K562 (cell line): ENCODE results near the gene C4orf46. TPM values are rescaled to one million over a fixed set of nuclear protein-coding genes. Genes with fewer than 3 reads are reported as not detected.

ENCODE experiments used
- ATAC-seq: fragments of 200-7000 bp; cut with Tn5 transposase; 3 replicates; pipeline ENCODE4 v1.9.1; 2020; ENCODE audit warnings: moderate library complexity
- BruUV-seq: library from RNA; stranded (reverse); fragments of 400-500 nt; replicated peaks from 2 replicates; lab custom pipeline; 2021; lab: Mats Ljungman, UMichigan
- CTCF ChIA-PET: fragments of 300-600 bp; formaldehyde crosslinking; extraction: SDS; loops from one replicate; lab custom pipeline; 2021; ENCODE audit warnings: low intra/inter-chr PET ratio; lab: Yijun Ruan, JAX
- POLR2A ChIA-PET: fragments of 300-600, 350-650 bp; sonication (Branson Sonifier 250); formaldehyde crosslinking; extraction: SDS; loops from one replicate; lab custom pipeline; 2021; ENCODE audit warnings: antibody characterized with exemption, inconsistent platforms; lab: Yijun Ruan, JAX
- DNase-seq, 4 experiments: peaks; one replicate each; pipeline versions ENCODE4 v3.0.0 to v3.0.0-alpha.2; 2011 to 2018; ENCODE audit warnings: low spot score in 3 of 4, mixed read lengths in 3 of 4; ENCODE audit errors: extremely low read depth in 1 of 4
- FAIRE-seq: peaks from 2 replicates; lab custom pipeline; 2011; peaks lifted over from hg19 to GRCh38; lab: Jason Lieb, UNC
- H2AFZ ChIP-seq: 2 replicates; pipeline ENCODE4 v1.6.0; 2011; ENCODE audit warnings: low read depth, low read length, control low read depth, inconsistent platforms
- H3K27ac ChIP-seq: fragments of 200-600 bp; 3 replicates; pipeline ENCODE4 v1.8.0; 2011; ENCODE audit warnings: low read depth, mild to moderate bottlenecking, control low read depth, inconsistent platforms, low read length, moderate library complexity, mixed read lengths; ENCODE audit errors: extremely low read depth
- H3K27me3 ChIP-seq, 2 experiments: fragments of 300-600 bp in 1 of 2; 2 replicates in 1 of 2; 3 replicates in 1 of 2; pipeline versions ENCODE4 v1.6.0 to v1.8.0; 2011; ENCODE audit warnings: inconsistent platforms in 2 of 2, low read length in 2 of 2, mild to moderate bottlenecking in 1 of 2, mixed read lengths in 1 of 2, moderate library complexity in 1 of 2; ENCODE audit not compliant: control insufficient read depth in 2 of 2, insufficient read depth in 2 of 2
- H3K36me3 ChIP-seq: fragments of 300-600 bp; 3 replicates; pipeline ENCODE4 v1.8.0; 2011; ENCODE audit warnings: mild to moderate bottlenecking, low read length, inconsistent platforms; ENCODE audit not compliant: control insufficient read depth, insufficient read depth
- H3K4me1 ChIP-seq, 2 experiments: fragments of 200-600 bp in 1 of 2; replicated peaks in 1 of 2; 2 replicates in 1 of 2; 3 replicates in 1 of 2; pipeline versions ENCODE4 v1.5.1 to v1.8.0; 2011; ENCODE audit warnings: inconsistent platforms in 2 of 2, low read length in 2 of 2, mild to moderate bottlenecking in 1 of 2, mixed read lengths in 1 of 2, moderate library complexity in 1 of 2; ENCODE audit not compliant: control insufficient read depth in 2 of 2, insufficient read depth in 2 of 2
- H3K4me2 ChIP-seq: 2 replicates; pipeline ENCODE4 v1.6.1; 2011; ENCODE audit warnings: low read length, control low read depth, inconsistent platforms, mixed read lengths; ENCODE audit not compliant: insufficient read depth
- H3K4me3 ChIP-seq: fragments of 200-600 bp; sonication (generic), shearing (Covaris generic); 2 replicates; pipeline ENCODE4 v1.5.1; 2016; ENCODE audit warnings: control low read depth, inconsistent platforms
- H3K79me2 ChIP-seq: fragments of 200-600 bp; 3 replicates; pipeline ENCODE4 v1.8.0; 2011; ENCODE audit warnings: low read length, inconsistent platforms; ENCODE audit not compliant: control insufficient read depth, insufficient read depth
- H3K9ac ChIP-seq, 2 experiments: 2 replicates each; pipeline versions ENCODE4 v1.6.0 to v1.6.1; 2011; ENCODE audit warnings: low read depth in 2 of 2, low read length in 2 of 2, control low read depth in 1 of 2, inconsistent platforms in 1 of 2, mild to moderate bottlenecking in 1 of 2, mixed read lengths in 1 of 2; ENCODE audit not compliant: insufficient read depth in 1 of 2
- H3K9me1 ChIP-seq: one replicate; pipeline ENCODE4 v1.6.0; 2011; ENCODE audit warnings: inconsistent platforms, mild to moderate bottlenecking, low read length, moderate library complexity; ENCODE audit not compliant: control insufficient read depth, insufficient read depth
- H3K9me3 ChIP-seq: replicated peaks from 2 replicates; pipeline ENCODE4 v1.5.1; 2011; ENCODE audit warnings: low read depth, low read length, inconsistent platforms; ENCODE audit not compliant: control insufficient read depth, insufficient read depth
- H4K20me1 ChIP-seq: replicated peaks from 2 replicates; pipeline ENCODE4 v1.6.1; 2011; ENCODE audit warnings: low read length, inconsistent platforms, mixed read lengths; ENCODE audit not compliant: control insufficient read depth, insufficient read depth
- MECOM ChIP-seq: fragments of 250-450 bp; sonication (Bioruptor Pico); IDR thresholded peaks from 2 replicates; pipeline ENCODE4 v1.8.0; 2022; ENCODE audit warnings: inconsistent platforms
- SAFB ChIP-seq: fragments of 200-400 bp; formaldehyde crosslinking; IDR thresholded peaks from 2 replicates; pipeline ENCODE4 v1.6.1; 2017; ENCODE audit warnings: low read depth, low read length, borderline replicate concordance
- ZNF146 ChIP-seq: IDR thresholded peaks from one replicate; pipeline ENCODE4 v1.6.1; 2018; ENCODE audit warnings: missing compliant biosample characterization; ENCODE audit not compliant: unreplicated experiment
- ZNF253 ChIP-seq: fragments of 250-450 bp; sonication (Bioruptor Pico); conservative IDR thresholded peaks from 2 replicates; pipeline ENCODE4 v1.6.1; 2021; ENCODE audit warnings: mild to moderate bottlenecking
- WGBS: fragments of 100-300 bp; shearing (Covaris generic); methylation state at CpG from one replicate; pipeline ENCODE4 v1.1.6; 2016; ENCODE audit warnings: low coverage, mixed read lengths; ENCODE audit not compliant: insufficient coverage; ENCODE audit errors: missing lambda C conversion rate; 5-methylcytosine and 5-hydroxymethylcytosine counted together
- in situ Hi-C: fragments of 300-500 bp; cut with MboI; formaldehyde crosslinking; loops from 4 replicates; pipeline ENCODE4 v1.15.0; 2018; ENCODE audit warnings: inconsistent platforms, mixed read lengths
- intact Hi-C: fragments of 100-400 bp; cut with micrococcal nuclease; formaldehyde crosslinking; loops from 2 replicates; pipeline ENCODE4 v1.14.2; 2022
- polyA plus RNA-seq, 8 experiments: library from polyadenylated mRNA; depleted of rRNA in 4 of 8; stranded (reverse) in 5 of 8; unstranded in 3 of 8; fragments of >200 nt; fragmentation: Nextera tagmentation in 2 of 8; fragmentation: Illumina TruSeq in 1 of 8; extraction: Ambion mirVana in 2 of 8; extraction: Trizol in 1 of 8; gene quantifications; 2 replicates each; pipeline versions ENCODE4 v1.2.1 to v1.2.3, GENCODE V29; 2011 to 2014; ENCODE audit warnings: inconsistent platforms in 1 of 8, missing spikeins in 1 of 8
- total RNA-seq, 7 experiments: library from RNA; depleted of rRNA in 6 of 7; stranded (reverse); fragments of >200 nt in 6 of 7; fragmentation: Illumina TruSeq in 2 of 7; extraction: Trizol in 2 of 7; gene quantifications; 2 replicates each; pipeline versions ENCODE4 v1.2.1 to v1.2.3, GENCODE V29; 2011 to 2021; ENCODE audit warnings: low replicate concordance in 1 of 7
- TF ChIP-seq, protein P1 (sequence below): fragments of 250-450 bp; sonication (Bioruptor Pico); IDR thresholded peaks from 2 replicates; pipeline ENCODE4 v1.4.0; 2020
- TF ChIP-seq, protein P2 (sequence below): fragments of 250-450 bp; sonication (Bioruptor Pico); IDR thresholded peaks from 2 replicates; pipeline ENCODE4 v1.5.0; 2021; ENCODE audit warnings: mild to moderate bottlenecking, moderate library complexity
- TF ChIP-seq, protein P3 (sequence below): fragments of 450-650 bp; IDR thresholded peaks from one replicate; pipeline ENCODE4 v1.6.1; 2018; ENCODE audit warnings: mild to moderate bottlenecking, moderate library complexity; ENCODE audit not compliant: partially characterized antibody
- TF ChIP-seq, protein P4 (sequence below): sonication (generic); formaldehyde crosslinking; IDR thresholded peaks from 2 replicates; pipeline ENCODE4 v1.8.0; 2023; ENCODE audit warnings: mild to moderate bottlenecking, missing genetic modification reagents

Gene C4orf46
- total and polyA plus RNA-seq, 9 of the 15 experiments (the other 6 are each of a cell fraction or from before 2014, with no cell fraction given) = 9.7 to 24.4 (median 17.0) TPM

DNA sequence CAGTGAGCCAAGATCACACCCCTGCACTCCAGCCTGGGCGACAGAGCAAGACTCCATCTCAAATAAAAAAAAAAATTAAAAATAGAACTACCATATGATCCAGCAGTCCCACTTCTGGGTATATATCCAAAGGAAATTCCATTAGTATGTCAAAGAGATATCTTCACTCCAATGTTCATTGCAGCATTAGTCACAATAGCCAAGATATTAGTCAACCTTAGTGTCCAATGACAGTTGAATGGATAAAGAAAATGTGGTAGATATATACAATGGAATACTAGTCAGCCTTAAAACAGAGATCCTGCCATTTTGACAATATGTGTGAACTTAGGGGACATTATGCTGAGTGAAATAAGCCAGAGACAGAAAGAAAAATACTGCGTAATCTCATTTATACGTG, 49.4 kb downstream of the C4orf46 start:
- no peaks in the 10 kb centered on the region for H3K79me2 ChIP-seq
- no peaks in the 10 kb centered on the region for H4K20me1 ChIP-seq
- in situ Hi-C loops = loop anchor here (5.0 kb wide), 1 partner anchor 360 kb away; no protein-coding TSS in a partner anchor
- intact Hi-C loops = loop anchor here (10.0 kb wide), 2 partner anchors 427 to 823 kb away; no protein-coding TSS in a partner anchor
- BruUV-seq = no TSS peak
- TF ChIP-seq, protein P1, sequence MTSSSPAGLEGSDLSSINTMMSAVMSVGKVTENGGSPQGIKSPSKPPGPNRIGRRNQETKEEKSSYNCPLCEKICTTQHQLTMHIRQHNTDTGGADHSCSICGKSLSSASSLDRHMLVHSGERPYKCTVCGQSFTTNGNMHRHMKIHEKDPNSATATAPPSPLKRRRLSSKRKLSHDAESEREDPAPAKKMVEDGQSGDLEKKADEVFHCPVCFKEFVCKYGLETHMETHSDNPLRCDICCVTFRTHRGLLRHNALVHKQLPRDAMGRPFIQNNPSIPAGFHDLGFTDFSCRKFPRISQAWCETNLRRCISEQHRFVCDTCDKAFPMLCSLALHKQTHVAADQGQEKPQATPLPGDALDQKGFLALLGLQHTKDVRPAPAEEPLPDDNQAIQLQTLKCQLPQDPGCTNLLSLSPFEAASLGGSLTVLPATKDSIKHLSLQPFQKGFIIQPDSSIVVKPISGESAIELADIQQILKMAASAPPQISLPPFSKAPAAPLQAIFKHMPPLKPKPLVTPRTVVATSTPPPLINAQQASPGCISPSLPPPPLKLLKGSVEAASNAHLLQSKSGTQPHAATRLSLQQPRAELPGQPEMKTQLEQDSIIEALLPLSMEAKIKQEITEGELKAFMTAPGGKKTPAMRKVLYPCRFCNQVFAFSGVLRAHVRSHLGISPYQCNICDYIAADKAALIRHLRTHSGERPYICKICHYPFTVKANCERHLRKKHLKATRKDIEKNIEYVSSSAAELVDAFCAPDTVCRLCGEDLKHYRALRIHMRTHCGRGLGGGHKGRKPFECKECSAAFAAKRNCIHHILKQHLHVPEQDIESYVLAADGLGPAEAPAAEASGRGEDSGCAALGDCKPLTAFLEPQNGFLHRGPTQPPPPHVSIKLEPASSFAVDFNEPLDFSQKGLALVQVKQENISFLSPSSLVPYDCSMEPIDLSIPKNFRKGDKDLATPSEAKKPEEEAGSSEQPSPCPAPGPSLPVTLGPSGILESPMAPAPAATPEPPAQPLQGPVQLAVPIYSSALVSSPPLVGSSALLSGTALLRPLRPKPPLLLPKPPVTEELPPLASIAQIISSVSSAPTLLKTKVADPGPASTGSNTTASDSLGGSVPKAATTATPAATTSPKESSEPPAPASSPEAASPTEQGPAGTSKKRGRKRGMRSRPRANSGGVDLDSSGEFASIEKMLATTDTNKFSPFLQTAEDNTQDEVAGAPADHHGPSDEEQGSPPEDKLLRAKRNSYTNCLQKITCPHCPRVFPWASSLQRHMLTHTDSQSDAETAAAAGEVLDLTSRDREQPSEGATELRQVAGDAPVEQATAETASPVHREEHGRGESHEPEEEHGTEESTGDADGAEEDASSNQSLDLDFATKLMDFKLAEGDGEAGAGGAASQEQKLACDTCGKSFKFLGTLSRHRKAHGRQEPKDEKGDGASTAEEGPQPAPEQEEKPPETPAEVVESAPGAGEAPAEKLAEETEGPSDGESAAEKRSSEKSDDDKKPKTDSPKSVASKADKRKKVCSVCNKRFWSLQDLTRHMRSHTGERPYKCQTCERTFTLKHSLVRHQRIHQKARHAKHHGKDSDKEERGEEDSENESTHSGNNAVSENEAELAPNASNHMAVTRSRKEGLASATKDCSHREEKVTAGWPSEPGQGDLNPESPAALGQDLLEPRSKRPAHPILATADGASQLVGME (CRISPR knock-in tag) = no peak
- TF ChIP-seq ZNF146 (CRISPR knock-in tag) (no peak), SAFB (no peak), ZNF253 (CRISPR knock-in tag) (no peak), MECOM (CRISPR knock-in tag) (no peak)
- TF ChIP-seq, protein P2, sequence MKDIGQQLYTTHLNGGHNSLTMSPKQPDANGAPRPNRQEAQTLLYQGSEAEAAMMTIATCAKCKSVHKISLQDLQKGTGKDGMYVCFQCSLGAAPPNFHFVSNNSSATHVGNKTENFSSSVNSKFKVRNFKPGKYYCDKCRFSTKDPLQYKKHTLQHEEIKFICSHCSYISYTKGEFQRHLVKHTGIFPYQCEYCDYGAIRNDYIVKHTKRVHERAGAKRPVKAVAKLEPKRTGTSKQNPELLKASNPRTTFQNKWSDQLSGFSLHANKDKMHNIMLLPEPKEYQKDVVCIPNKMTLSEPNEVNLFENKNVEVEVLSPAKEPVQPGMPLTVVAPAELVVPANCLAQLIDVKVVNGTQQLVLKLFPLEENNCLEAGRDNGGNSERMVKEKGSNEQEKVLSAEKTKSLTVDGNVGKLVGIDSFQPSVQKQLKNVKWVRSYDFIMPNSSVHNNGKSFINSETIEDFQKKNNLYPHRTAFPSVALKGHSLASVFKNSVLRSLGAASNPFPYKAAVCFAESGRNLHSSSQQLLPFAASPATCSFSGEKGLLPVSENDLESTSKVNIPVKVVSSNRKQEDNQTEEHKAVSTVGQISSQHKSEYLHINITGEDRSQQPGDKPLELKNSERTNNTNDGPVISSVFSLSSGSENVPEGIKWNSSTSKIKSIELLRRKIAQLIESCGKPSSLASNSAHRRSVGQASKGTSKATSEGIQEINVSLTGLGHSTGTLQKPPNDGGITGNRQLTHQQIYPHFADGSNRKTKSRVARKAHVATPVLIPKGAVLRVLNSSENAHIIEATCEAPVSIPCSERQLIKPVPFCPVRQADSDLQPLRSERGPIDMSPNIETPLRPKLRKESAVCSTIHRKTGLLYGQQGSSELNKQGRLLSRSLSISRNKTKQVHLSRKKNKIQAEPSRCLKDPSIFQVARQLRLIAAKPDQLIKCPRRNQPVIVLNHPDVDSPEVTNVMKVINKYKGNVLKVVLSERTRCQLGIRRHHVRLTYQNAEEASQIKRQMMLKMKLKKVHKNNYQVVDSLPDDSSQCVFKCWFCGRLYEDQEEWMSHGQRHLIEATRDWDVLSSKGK (CRISPR knock-in tag) = no peak
- TF ChIP-seq, protein P3, sequence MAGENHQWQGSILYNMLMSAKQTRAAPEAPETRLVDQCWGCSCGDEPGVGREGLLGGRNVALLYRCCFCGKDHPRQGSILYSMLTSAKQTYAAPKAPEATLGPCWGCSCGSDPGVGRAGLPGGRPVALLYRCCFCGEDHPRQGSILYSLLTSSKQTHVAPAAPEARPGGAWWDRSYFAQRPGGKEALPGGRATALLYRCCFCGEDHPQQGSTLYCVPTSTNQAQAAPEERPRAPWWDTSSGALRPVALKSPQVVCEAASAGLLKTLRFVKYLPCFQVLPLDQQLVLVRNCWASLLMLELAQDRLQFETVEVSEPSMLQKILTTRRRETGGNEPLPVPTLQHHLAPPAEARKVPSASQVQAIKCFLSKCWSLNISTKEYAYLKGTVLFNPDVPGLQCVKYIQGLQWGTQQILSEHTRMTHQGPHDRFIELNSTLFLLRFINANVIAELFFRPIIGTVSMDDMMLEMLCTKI = no peak
- TF ChIP-seq, protein P4, sequence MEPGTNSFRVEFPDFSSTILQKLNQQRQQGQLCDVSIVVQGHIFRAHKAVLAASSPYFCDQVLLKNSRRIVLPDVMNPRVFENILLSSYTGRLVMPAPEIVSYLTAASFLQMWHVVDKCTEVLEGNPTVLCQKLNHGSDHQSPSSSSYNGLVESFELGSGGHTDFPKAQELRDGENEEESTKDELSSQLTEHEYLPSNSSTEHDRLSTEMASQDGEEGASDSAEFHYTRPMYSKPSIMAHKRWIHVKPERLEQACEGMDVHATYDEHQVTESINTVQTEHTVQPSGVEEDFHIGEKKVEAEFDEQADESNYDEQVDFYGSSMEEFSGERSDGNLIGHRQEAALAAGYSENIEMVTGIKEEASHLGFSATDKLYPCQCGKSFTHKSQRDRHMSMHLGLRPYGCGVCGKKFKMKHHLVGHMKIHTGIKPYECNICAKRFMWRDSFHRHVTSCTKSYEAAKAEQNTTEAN (CRISPR knock-in tag) = no peak
- no peaks in the 10 kb centered on the region for H3K9me1 ChIP-seq
- ChIA-PET POLR2A (no interaction called here), CTCF (no interaction called here)
- ATAC-seq (no peak), FAIRE-seq (no peak), DNase-seq (no peak)
- no peaks in the 10 kb centered on the region for H3K36me3 ChIP-seq
- no peak overlapping the region for H2AFZ ChIP-seq
- no peak overlapping the region for H3K27ac ChIP-seq
- no peak overlapping the region for H3K4me3 ChIP-seq
- H3K27me3 ChIP-seq = no peaks in the 10 kb centered on the region
- WGBS = 62% methylated on average over 3 of the region's 3 CpGs
- H3K9me3 ChIP-seq = no peaks in the 10 kb centered on the region
- H3K4me1 ChIP-seq = no peaks in the 10 kb centered on the region
- no peak overlapping the region for H3K4me2 ChIP-seq
- H3K9ac ChIP-seq = no peak overlapping the region
